Colonic mucosa (tissue), 4 donors: ENCODE results near the gene PCDHB15. TPM values are rescaled to one million over a fixed set of nuclear protein-coding genes. Genes with fewer than 3 reads are reported as not detected.

ENCODE experiments used
- DNase-seq: peaks from one replicate; pipeline ENCODE4 v3.0.0-alpha.2; 2020
- H3K27ac ChIP-seq: fragments of 200-600 bp; one replicate; pipeline ENCODE4 v1.8.0; 2021
- H3K27me3 ChIP-seq: fragments of 200-600 bp; one replicate; pipeline ENCODE4 v1.8.0; 2021
- H3K36me3 ChIP-seq: fragments of 200-600 bp; one replicate; pipeline ENCODE4 v1.8.0; 2021
- H3K4me1 ChIP-seq: fragments of 200-600 bp; one replicate; pipeline ENCODE4 v1.8.0; 2021; ENCODE audit warnings: mild to moderate bottlenecking
- H3K4me3 ChIP-seq: fragments of 200-600 bp; one replicate; pipeline ENCODE4 v1.8.0; 2021
- H3K9ac ChIP-seq, 2 donors: one replicate each; pipeline ENCODE4 v1.7.0; 2013; ENCODE audit warnings: control low read depth in 2 of 2, low read depth in 2 of 2, low read length in 2 of 2
- H3K9me3 ChIP-seq: fragments of 200-600 bp; one replicate; pipeline ENCODE4 v1.8.0; 2021
- intact Hi-C: fragments of 100-400 bp; cut with DNase I; formaldehyde crosslinking; loops from one replicate; pipeline ENCODE4 v1.14.1; 2022
- total RNA-seq, 2 donors: library from RNA; stranded (reverse); fragmentation: NEBNext Ultra II Directional in 1 of 2; extraction: Animal tissue kit (Norgen Biotek cat#: 25700) in 1 of 2; gene quantifications; one replicate each; pipeline ENCODE4 v1.2.1, GENCODE V29; 2021
- TF ChIP-seq, protein P1 (sequence below): fragments of 200-600 bp; IDR thresholded peaks from one replicate; pipeline ENCODE4 v1.8.0; 2022; ENCODE audit warnings: antibody characterized with exemption, mild to moderate bottlenecking
- donor health status: healthy.
- donor health status: DM: no; HTN: no; CAD: no.
- donor health status: DM: no; HTN: no; CAD: no.

PCDHB15 gene
- total RNA-seq, 2 donors from 2014 or later: 0.27 to 1.8 TPM

DNA sequence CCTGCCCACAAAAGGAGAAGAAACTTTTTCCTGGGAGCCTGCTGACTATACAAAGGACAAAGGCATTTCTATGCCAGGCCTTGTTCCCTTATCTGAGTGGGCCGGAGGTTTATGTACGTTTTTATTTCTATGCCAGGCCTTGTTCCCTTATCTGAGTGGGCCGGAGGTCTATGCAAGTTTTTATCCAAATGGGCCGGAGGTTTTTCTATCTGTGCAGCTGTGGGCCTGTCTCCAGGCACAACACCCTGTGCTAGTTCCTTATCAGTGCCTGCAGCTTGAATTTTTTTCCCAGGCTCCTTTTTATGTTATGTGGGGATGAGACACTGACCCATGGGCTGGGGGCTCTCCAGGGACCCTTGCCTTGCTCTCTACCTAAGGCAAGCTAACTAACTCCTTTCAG is 53.2 kb downstream of the PCDHB15 start:
- H3K36me3 ChIP-seq: no peaks in the 10 kb centered on the region
- DNase-seq: no peak
- no peaks in the 10 kb centered on the region for H3K27me3 ChIP-seq
- H3K4me1 ChIP-seq: no peaks in the 10 kb centered on the region
- H3K9me3 ChIP-seq: peaks cover 7% of the 10 kb centered on the region
- no peak overlapping the region for H3K9ac ChIP-seq
- TF ChIP-seq, protein P1, sequence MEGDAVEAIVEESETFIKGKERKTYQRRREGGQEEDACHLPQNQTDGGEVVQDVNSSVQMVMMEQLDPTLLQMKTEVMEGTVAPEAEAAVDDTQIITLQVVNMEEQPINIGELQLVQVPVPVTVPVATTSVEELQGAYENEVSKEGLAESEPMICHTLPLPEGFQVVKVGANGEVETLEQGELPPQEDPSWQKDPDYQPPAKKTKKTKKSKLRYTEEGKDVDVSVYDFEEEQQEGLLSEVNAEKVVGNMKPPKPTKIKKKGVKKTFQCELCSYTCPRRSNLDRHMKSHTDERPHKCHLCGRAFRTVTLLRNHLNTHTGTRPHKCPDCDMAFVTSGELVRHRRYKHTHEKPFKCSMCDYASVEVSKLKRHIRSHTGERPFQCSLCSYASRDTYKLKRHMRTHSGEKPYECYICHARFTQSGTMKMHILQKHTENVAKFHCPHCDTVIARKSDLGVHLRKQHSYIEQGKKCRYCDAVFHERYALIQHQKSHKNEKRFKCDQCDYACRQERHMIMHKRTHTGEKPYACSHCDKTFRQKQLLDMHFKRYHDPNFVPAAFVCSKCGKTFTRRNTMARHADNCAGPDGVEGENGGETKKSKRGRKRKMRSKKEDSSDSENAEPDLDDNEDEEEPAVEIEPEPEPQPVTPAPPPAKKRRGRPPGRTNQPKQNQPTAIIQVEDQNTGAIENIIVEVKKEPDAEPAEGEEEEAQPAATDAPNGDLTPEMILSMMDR: no peak
- H3K27ac ChIP-seq: no peak overlapping the region
- intact Hi-C loops: no loop called here
- no peak overlapping the region for H3K4me3 ChIP-seq

Other genes starting within 250 kb of the PCDHB15 start
- not detected for gene PCDHB1, start 194.0 kb upstream of the PCDHB15 start, total RNA-seq
- gene PCDHB2, start 150.8 kb upstream of the PCDHB15 start, total RNA-seq: 1 to 10 TPM in 1 of 2 donors, under 1 TPM in 1; 0.40 to 1.6 TPM
- gene PCDHB3, start 144.9 kb upstream of the PCDHB15 start, total RNA-seq: 1 to 10 TPM in 1 of 2 donors, under 1 TPM in 1; 0.40 to 1.5 TPM
- under 1 TPM; 0.17 to 0.96 TPM for gene PCDHB4, start 123.6 kb upstream of the PCDHB15 start, total RNA-seq
- gene PCDHB5, start 110.2 kb upstream of the PCDHB15 start, total RNA-seq: under 1 TPM; 0.10 to 0.66 TPM
- under 1 TPM; 0.11 to 0.15 TPM for gene PCDHB6, start 95.3 kb upstream of the PCDHB15 start, total RNA-seq
- under 1 TPM; 0.15 to 0.40 TPM for gene PCDHB7, start 72.8 kb upstream of the PCDHB15 start, total RNA-seq
- gene PCDHB8, start 67.6 kb upstream of the PCDHB15 start, total RNA-seq: under 1 TPM; 0.25 to 0.40 TPM
- gene PCDHB16, start 63.0 kb upstream of the PCDHB15 start, total RNA-seq: under 1 TPM; 0.17 to 0.53 TPM
- under 1 TPM; 0.47 to 0.53 TPM for gene PCDHB9, start 58.2 kb upstream of the PCDHB15 start, total RNA-seq
- 1 to 10 TPM in 1 of 2 donors, under 1 TPM in 1; 0.17 to 1.1 TPM for gene PCDHB10, start 53.0 kb upstream of the PCDHB15 start, total RNA-seq
- 1 to 10 TPM in 1 of 2 donors, under 1 TPM in 1; 0.59 to 2.2 TPM for gene PCDHB11, start 45.8 kb upstream of the PCDHB15 start, total RNA-seq
- under 1 TPM; 0.40 to 0.56 TPM for gene PCDHB12, start 36.7 kb upstream of the PCDHB15 start, total RNA-seq
- 1 to 10 TPM in 1 of 2 donors, under 1 TPM in 1; 0.40 to 1.3 TPM for gene PCDHB13, start 31.5 kb upstream of the PCDHB15 start, total RNA-seq
- gene PCDHB14, start 22.1 kb upstream of the PCDHB15 start, total RNA-seq: 1 to 10 TPM in 1 of 2 donors, under 1 TPM in 1; 0.62 to 1.8 TPM
- gene SLC25A2, start 58.7 kb downstream of the PCDHB15 start, total RNA-seq: 1 to 10 TPM in 1 of 2 donors, under 1 TPM in 1; 0.21 to 1.1 TPM
- gene TAF7, start 75.4 kb downstream of the PCDHB15 start, total RNA-seq: 10 to 100 TPM; 49.3 to 70.2 TPM
- under 1 TPM; 0.10 to 0.37 TPM for gene PCDHGA1, start 85.1 kb downstream of the PCDHB15 start, total RNA-seq
- under 1 TPM; 0.22 to 0.50 TPM for gene PCDHGA2, start 93.4 kb downstream of the PCDHB15 start, total RNA-seq
- under 1 TPM; 0.10 to 0.21 TPM for gene PCDHGA3, start 98.4 kb downstream of the PCDHB15 start, total RNA-seq
- gene PCDHGB1, start 104.7 kb downstream of the PCDHB15 start, total RNA-seq: 1 to 10 TPM in 1 of 2 donors, under 1 TPM in 1; 0.15 to 1.7 TPM
- gene PCDHGA4, start 109.6 kb downstream of the PCDHB15 start, total RNA-seq: 1 to 10 TPM in 1 of 2 donors, under 1 TPM in 1; 0.20 to 1.4 TPM
- gene PCDHGB2, start 114.6 kb downstream of the PCDHB15 start, total RNA-seq: 1 to 10 TPM in 1 of 2 donors, under 1 TPM in 1; 0.47 to 1.8 TPM
- gene PCDHGA5, start 118.8 kb downstream of the PCDHB15 start, total RNA-seq: 1 to 10 TPM in 1 of 2 donors, under 1 TPM in 1; 0.52 to 1.1 TPM
- 1 to 10 TPM in 1 of 2 donors, under 1 TPM in 1; 0.57 to 1.1 TPM for gene PCDHGB3, start 124.8 kb downstream of the PCDHB15 start, total RNA-seq
- gene PCDHGA6, start 128.5 kb downstream of the PCDHB15 start, total RNA-seq: 1 to 10 TPM in 1 of 2 donors, under 1 TPM in 1; 0.82 to 1.5 TPM
- gene PCDHGA7, start 137.3 kb downstream of the PCDHB15 start, total RNA-seq: 1 to 10 TPM in 1 of 2 donors, under 1 TPM in 1; 0.59 to 1.0 TPM
- under 1 TPM; 0.69 to 0.96 TPM for gene PCDHGB4, start 142.3 kb downstream of the PCDHB15 start, total RNA-seq
- gene PCDHGA8, start 147.2 kb downstream of the PCDHB15 start, total RNA-seq: under 1 TPM; 0.17 to 0.48 TPM
- 1 to 10 TPM; 2.1 to 3.1 TPM for gene PCDHGB5, start 152.6 kb downstream of the PCDHB15 start, total RNA-seq
- gene PCDHGA9, start 157.4 kb downstream of the PCDHB15 start, total RNA-seq: 1 to 10 TPM; 1.1 to 2.2 TPM
- 1 to 10 TPM; 1.0 to 1.8 TPM for gene PCDHGB6, start 162.6 kb downstream of the PCDHB15 start, total RNA-seq
- 1 to 10 TPM; 2.7 to 4.7 TPM for gene PCDHGA10, start 167.6 kb downstream of the PCDHB15 start, total RNA-seq
- 1 to 10 TPM; 2.5 to 3.3 TPM for gene PCDHGB7, start 172.3 kb downstream of the PCDHB15 start, total RNA-seq
- 1 to 10 TPM; 1.3 to 1.6 TPM for gene PCDHGA11, start 175.7 kb downstream of the PCDHB15 start, total RNA-seq
- 1 to 10 TPM; 1.0 to 1.5 TPM for gene PCDHGA12, start 185.1 kb downstream of the PCDHB15 start, total RNA-seq
- gene PCDHGC3, start 230.6 kb downstream of the PCDHB15 start, total RNA-seq: 10 to 100 TPM; 13.1 to 22.2 TPM
- gene PCDHGC4, start 239.6 kb downstream of the PCDHB15 start, total RNA-seq: under 1 TPM; 0.35 to 0.64 TPM
- gene PCDHGC5, start 243.7 kb downstream of the PCDHB15 start, total RNA-seq: under 1 TPM; 0.32 to 0.64 TPM